LoVo (cell line): ENCODE results near the gene LSP1.

Experiments
- DNase-seq: peaks from one replicate; pipeline ENCODE4 v3.0.0-alpha.2; 2016; ENCODE audit warnings: low spot score

The LSP1 gene

GRCh38 chr11:1837171-1838076 is 15.5 kb upstream of the LSP1 start:
- DNase-seq, result no peak

- DNase-seq, result no peak
These were observed 14.8 kb upstream of the LSP1 start for GRCh38 chr11:1838077-1838425.

- DNase-seq, result no peak
These were observed 14.3 kb upstream of the LSP1 start, which contains the start of gene TNNI2 for GRCh38 chr11:1838426-1839144. TNNI2 (plus strand) TSS chr11:1838981; CDS start chr11:1839697, 716 bp downstream.

GRCh38 chr11:1839204-1839923 is 13.5 kb upstream of the LSP1 start:
- DNase-seq, result no peak

- no peak for DNase-seq
These were observed 12.7 kb upstream of the LSP1 start for GRCh38 chr11:1839924-1840779.

- DNase-seq, result no peak
These were observed 12.0 kb upstream of the LSP1 start for GRCh38 chr11:1840780-1841480.

GRCh38 chr11:1841511-1842148 is 11.3 kb upstream of the LSP1 start:
- DNase-seq, result no peak

GRCh38 chr11:1842149-1843097 is 10.5 kb upstream of the LSP1 start:
- no peak for DNase-seq

GRCh38 chr11:1843098-1843473 is 9.8 kb upstream of the LSP1 start:
- DNase-seq, result no peak

GRCh38 chr11:1843796-1844195 is 9.1 kb upstream of the LSP1 start:
- no peak for DNase-seq

GRCh38 chr11:1844221-1845094 is 8.4 kb upstream of the LSP1 start:
- no peak for DNase-seq

- DNase-seq, result no peak
These were observed 7.8 kb upstream of the LSP1 start for GRCh38 chr11:1845095-1845429.

- DNase-seq, result no peak
These were observed 7.1 kb upstream of the LSP1 start for GRCh38 chr11:1845561-1846452.

- no peak for DNase-seq
These were observed 6.4 kb upstream of the LSP1 start for GRCh38 chr11:1846453-1846932.

GRCh38 chr11:1847006-1847735 is 5.7 kb upstream of the LSP1 start:
- no peak for DNase-seq

GRCh38 chr11:1847926-1848639 is 4.8 kb upstream of the LSP1 start:
- DNase-seq, result no peak
